ENCODE measurements around the gene CLHC1.

CLHC1 gene

DNA sequence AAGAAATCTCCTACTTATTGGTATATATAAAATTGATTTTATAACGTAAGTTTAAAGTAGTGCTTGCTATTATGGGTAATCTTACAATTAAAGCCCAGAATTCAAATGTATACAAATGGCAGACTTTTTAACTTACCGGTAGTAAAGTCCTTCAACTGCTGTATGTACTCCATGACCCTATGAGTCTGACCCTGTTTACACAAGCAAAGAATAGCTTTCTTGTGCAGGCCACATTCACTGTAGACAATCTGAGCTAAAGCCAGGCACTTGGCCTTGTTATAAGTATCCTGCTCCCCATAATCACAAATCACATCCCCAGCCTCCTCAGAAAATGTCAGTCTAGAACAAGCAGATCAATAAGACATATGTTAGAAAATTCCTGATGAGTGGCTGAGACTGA, 51.7 kb downstream of the CLHC1 start:
- Histone ChIP-seq H3K36me3 (ENCODE audit: control insufficient read depth, insufficient read depth, low read length) (no peaks in the 10 kb centered on the region), H3K27me3 (ENCODE audit: control insufficient read depth, insufficient read depth, low read length) (no peaks in the 10 kb centered on the region), H3K9me3 (ENCODE audit: control insufficient read depth, low read length) (no peaks in the 10 kb centered on the region), H3K4me3 (ENCODE audit: low read length) (no peak overlapping the region), H3K4me1 (ENCODE audit: control insufficient read depth, insufficient read depth, low read length) (no peaks in the 10 kb centered on the region), H3K9ac (ENCODE audit: low read length) (no peak overlapping the region)

DNA sequence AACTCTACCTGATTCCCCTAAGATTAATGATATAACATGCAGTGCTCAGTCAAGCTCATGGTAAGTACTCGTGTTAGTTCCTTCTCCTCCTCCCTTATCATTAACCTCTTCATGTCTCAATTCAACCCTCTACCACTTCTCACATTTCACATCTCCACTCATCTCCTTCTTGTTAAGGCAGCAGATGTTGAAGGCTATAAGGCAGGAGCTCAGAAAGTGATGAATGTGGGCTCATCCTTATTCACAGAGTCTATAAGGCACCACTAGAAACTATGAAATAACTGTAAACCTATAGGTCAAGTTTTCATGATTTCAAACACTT, 56.0 kb downstream of the CLHC1 start:
- no peaks in the 10 kb centered on the region for H3K27me3 ChIP-seq (ENCODE audit: control insufficient read depth, insufficient read depth, low read length)
- no peaks in the 10 kb centered on the region for H3K9me3 ChIP-seq (ENCODE audit: control insufficient read depth, low read length)
- H3K4me3 ChIP-seq (ENCODE audit: low read length): no peak overlapping the region
- no peak overlapping the region for H3K9ac ChIP-seq (ENCODE audit: low read length)
- no peaks in the 10 kb centered on the region for H3K36me3 ChIP-seq (ENCODE audit: control insufficient read depth, insufficient read depth, low read length)
- H3K4me1 ChIP-seq (ENCODE audit: control insufficient read depth, insufficient read depth, low read length): no peaks in the 10 kb centered on the region

DNA sequence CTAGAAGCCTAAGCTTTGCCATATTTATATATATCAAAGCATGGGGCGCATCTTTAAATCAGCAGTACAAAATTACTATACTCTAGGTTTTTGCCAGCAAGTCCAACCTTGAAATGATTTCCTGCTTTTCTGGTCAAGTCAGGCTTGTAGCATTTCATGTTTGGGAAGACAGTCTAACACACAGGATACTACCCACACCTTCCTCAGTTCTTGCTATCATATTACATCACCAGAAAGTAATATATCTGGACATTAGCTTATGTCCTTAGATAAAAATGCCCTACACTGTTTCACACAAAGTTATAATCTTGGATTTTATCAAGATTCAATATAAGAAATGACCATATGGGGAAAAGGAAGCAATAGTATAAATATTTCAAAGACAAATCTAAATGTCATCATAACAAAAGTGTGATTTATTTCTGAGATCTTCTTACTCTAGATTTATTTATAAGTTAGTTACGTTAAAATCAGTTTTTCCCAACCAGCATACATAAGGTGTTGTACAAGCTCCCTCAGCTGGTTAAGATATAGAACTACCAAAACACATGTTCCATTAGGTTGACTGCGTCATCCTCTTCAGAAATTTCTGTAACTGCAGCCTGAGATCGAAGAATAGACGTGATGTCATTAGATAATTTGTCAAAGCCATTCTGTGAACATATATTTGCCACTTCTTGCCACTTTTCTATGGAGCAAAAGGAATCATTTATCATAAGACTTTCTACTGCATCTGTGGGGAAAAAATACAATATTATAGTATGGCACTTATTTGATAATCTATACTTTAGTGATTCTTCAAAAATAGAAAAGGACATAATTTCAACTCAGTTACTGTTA, 56.6 kb downstream of the CLHC1 start:
- H3K4me3 ChIP-seq (ENCODE audit: low read length): no peak overlapping the region
- H3K9me3 ChIP-seq (ENCODE audit: control insufficient read depth, low read length): no peaks in the 10 kb centered on the region
- H3K9ac ChIP-seq (ENCODE audit: low read length): no peak overlapping the region
- H3K27me3 ChIP-seq (ENCODE audit: control insufficient read depth, insufficient read depth, low read length): no peaks in the 10 kb centered on the region
- no peaks in the 10 kb centered on the region for H3K4me1 ChIP-seq (ENCODE audit: control insufficient read depth, insufficient read depth, low read length)
- H3K36me3 ChIP-seq (ENCODE audit: control insufficient read depth, insufficient read depth, low read length): no peaks in the 10 kb centered on the region

DNA sequence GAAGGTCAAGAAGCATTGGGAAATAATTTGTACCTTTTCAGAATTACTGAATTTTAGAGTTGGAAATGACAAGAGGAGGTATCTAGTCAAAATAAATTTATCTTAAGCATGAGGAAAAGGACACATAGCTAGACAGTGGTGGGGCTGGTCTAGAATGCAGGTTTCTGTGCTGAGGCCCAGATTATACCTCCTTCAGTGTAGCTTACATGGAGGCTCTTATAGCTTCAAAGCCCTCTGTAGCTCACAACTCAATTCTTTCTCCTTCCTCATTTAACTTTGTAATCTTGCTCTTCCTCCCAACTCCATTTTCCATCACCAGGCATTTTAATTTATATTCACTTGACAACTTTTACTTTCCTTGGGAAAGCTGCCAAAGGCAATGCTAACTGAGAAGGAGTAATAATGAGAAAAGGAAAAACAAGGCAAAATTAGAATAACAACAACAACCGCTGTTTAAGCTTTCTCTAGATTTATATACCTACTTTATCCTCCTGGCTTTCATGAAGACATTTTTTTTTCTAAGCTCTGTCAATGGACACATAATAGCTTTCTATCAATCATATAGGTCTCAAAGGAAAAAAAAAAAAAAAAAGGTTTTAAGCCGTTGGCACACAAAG, 58.5 kb downstream of the CLHC1 start:
- no peaks in the 10 kb centered on the region for H3K27me3 ChIP-seq (ENCODE audit: control insufficient read depth, insufficient read depth, low read length)
- H3K4me3 ChIP-seq (ENCODE audit: low read length): no peak overlapping the region
- H3K4me1 ChIP-seq (ENCODE audit: control insufficient read depth, insufficient read depth, low read length): no peaks in the 10 kb centered on the region
- no peak overlapping the region for H3K9ac ChIP-seq (ENCODE audit: low read length)
- no peaks in the 10 kb centered on the region for H3K9me3 ChIP-seq (ENCODE audit: control insufficient read depth, low read length)
- H3K36me3 ChIP-seq (ENCODE audit: control insufficient read depth, insufficient read depth, low read length): no peaks in the 10 kb centered on the region

DNA sequence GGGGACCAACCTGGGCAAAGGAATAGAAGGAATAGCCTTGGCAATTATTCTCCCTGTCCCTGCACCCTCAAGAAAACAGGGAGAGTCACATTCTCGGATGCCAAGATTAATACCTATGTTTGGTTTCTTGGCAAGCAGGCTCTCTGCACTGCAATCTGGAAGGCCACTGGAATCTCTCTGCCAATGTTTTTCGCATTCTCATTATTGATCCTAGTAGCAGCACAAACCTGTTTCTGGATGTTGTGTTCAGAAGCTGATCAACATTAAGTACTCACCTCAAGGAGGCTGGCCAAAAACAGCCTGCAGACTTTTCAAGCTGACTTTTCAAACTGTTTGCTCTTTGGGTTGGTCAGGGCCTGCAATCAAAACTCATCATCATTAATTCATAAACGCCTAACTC, 62.2 kb downstream of the CLHC1 start:
- peaks cover 28% of the 10 kb centered on the region for H3K4me1 ChIP-seq (ENCODE audit: control insufficient read depth, insufficient read depth, low read length)
- no peaks in the 10 kb centered on the region for H3K36me3 ChIP-seq (ENCODE audit: control insufficient read depth, insufficient read depth, low read length)
- no peaks in the 10 kb centered on the region for H3K27me3 ChIP-seq (ENCODE audit: control insufficient read depth, insufficient read depth, low read length)
- H3K4me3 ChIP-seq (ENCODE audit: low read length): no peak overlapping the region
- H3K9me3 ChIP-seq (ENCODE audit: control insufficient read depth, low read length): no peaks in the 10 kb centered on the region
- H3K9ac ChIP-seq (ENCODE audit: low read length): no peak overlapping the region

DNA sequence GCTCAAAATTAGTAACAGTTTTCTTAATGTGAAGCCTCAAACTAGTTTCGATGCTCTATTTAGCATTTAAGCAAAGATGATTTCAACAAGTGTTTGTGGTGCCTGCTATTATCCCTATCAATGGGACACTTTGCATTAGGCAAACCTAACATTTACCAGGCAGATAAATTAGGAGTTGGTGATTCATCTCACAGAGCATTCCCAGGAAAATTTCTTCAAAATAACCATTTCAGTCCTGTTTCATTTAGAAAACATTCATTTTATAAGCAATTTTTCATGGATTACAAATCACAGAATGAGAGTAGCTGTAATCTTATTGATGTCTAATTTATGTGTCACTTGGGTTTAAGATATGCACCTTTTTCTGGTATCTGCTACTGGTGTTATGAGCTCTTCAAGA, 62.7 kb downstream of the CLHC1 start:
- H3K4me1 ChIP-seq (ENCODE audit: control insufficient read depth, insufficient read depth, low read length): peaks cover 34% of the 10 kb centered on the region
- no peak overlapping the region for H3K9ac ChIP-seq (ENCODE audit: low read length)
- H3K27me3 ChIP-seq (ENCODE audit: control insufficient read depth, insufficient read depth, low read length): no peaks in the 10 kb centered on the region
- no peak overlapping the region for H3K4me3 ChIP-seq (ENCODE audit: low read length)
- no peaks in the 10 kb centered on the region for H3K9me3 ChIP-seq (ENCODE audit: control insufficient read depth, low read length)
- H3K36me3 ChIP-seq (ENCODE audit: control insufficient read depth, insufficient read depth, low read length): no peaks in the 10 kb centered on the region

DNA sequence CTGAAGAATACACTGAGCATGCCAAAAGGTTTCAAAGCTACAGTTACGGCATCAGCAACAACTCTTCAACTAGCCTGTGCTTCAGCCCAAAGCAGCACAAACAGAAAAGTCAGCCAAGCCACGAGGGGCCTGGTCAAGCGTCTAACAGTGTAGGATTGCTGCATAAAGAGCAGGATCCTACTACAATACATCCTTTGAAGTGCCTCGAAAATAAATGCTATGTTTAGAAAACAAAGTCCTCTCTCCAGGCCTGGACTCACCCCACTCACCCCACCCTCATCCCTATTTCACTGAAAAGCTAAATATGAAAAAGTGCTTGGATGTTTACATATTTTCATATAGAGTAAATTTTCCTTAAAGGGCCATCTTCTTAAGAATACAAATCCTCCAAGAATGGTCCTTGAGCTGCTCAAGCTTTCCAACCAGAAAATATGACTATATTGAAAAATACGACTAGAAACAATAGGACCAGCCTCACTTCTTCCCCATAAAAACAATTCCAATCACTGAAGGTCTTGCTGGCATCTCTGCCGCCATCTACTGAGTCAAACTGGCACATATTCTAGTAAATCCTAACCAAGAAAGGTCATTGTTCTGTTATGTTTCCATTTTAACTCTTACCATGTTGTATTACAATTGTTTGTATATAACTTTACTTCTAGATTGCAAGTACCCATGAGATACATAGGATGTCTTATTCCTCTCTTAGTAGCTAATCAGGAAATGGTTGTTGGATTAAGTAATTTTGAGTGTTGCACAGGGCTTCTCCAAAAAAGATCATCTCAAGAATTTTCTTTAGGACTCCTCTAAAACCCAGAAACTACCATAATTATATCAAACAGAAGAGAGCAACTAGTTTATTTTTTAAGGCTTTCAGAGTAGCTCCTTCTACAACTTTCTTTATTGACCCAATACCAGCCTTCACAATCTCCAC, 63.6 kb downstream of the CLHC1 start:
- H3K27me3 ChIP-seq (ENCODE audit: control insufficient read depth, insufficient read depth, low read length): no peaks in the 10 kb centered on the region
- no peak overlapping the region for H3K9ac ChIP-seq (ENCODE audit: low read length)
- H3K4me3 ChIP-seq (ENCODE audit: low read length): no peak overlapping the region
- H3K9me3 ChIP-seq (ENCODE audit: control insufficient read depth, low read length): no peaks in the 10 kb centered on the region
- no peaks in the 10 kb centered on the region for H3K36me3 ChIP-seq (ENCODE audit: control insufficient read depth, insufficient read depth, low read length)
- H3K4me1 ChIP-seq (ENCODE audit: control insufficient read depth, insufficient read depth, low read length): peaks cover 43% of the 10 kb centered on the region

DNA sequence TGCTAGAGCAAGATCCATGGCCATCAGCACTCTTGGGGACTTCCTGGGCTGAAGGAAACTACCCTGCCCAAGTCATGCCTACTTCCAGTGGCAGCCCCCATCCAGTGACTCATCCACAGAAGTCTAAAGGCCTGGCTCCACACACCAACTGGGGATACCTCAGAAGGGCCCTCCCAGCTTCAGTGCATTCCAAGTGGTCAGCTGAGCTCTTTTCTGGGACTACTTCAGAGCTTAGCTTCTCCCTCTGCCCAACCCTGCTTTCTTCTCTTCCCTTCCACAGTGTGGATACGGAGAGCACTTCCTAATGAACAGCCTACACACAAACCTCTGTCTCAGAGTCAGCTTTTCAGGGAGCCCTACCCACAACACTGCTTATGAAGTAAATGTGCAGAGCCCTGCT, 66.5 kb downstream of the CLHC1 start:
- H3K9me3 ChIP-seq (ENCODE audit: control insufficient read depth, low read length): no peaks in the 10 kb centered on the region
- H3K4me3 ChIP-seq (ENCODE audit: low read length): no peak overlapping the region
- H3K4me1 ChIP-seq (ENCODE audit: control insufficient read depth, insufficient read depth, low read length): peaks cover 71% of the 10 kb centered on the region
- H3K9ac ChIP-seq (ENCODE audit: low read length): no peak overlapping the region
- no peaks in the 10 kb centered on the region for H3K36me3 ChIP-seq (ENCODE audit: control insufficient read depth, insufficient read depth, low read length)
- no peaks in the 10 kb centered on the region for H3K27me3 ChIP-seq (ENCODE audit: control insufficient read depth, insufficient read depth, low read length)

DNA sequence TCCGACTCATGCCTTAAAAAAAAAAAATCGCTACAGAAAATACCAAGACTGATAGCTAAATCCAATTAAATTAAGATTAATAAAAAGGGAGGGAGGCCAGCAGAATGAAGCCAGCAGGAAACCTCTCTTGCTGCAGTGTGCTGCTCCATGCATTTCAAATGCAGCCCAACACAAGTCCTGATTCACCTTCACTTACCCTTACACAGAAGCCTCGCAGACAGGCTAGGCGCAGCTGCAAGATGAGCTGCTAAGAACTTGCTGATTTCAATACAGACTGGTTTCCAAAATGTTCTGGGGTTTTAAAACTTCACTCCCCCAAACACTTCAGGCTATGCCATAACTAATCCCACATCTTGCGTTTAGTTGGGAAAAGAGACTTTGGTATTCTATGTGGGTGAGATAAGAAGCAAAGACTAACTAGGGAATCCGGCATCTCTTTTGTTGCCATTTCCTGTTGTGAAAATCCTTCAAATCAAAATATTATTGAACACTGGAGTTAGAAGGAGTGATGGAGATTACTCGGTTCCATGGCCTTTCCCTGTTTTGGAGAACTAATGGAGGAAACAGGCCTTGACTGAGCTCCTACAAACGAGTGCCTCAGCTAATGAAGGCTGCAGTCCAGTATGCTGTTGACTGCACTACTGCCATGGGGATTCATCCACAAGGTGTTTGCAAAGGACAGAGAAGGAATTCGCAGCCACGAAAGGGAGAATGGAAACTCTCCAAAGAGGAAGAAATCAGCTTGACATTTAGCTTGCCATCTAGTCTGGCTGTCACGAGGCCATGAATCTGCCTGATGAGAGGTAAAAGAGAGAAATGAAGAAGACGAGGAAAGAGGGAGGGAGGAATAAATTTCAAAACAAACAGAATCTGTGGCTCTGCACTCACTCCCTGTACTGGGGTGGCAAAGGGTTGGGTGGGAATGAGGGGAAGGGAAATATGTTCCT, 67.3 kb downstream of the CLHC1 start:
- no peak overlapping the region for H3K4me3 ChIP-seq (ENCODE audit: low read length)
- peak overlapping the region; percentile 42 for H3K9ac ChIP-seq (ENCODE audit: low read length)
- no peaks in the 10 kb centered on the region for H3K36me3 ChIP-seq (ENCODE audit: control insufficient read depth, insufficient read depth, low read length)
- H3K4me1 ChIP-seq (ENCODE audit: control insufficient read depth, insufficient read depth, low read length): peaks cover 80% of the 10 kb centered on the region
- no peaks in the 10 kb centered on the region for H3K9me3 ChIP-seq (ENCODE audit: control insufficient read depth, low read length)
- no peaks in the 10 kb centered on the region for H3K27me3 ChIP-seq (ENCODE audit: control insufficient read depth, insufficient read depth, low read length)

DNA sequence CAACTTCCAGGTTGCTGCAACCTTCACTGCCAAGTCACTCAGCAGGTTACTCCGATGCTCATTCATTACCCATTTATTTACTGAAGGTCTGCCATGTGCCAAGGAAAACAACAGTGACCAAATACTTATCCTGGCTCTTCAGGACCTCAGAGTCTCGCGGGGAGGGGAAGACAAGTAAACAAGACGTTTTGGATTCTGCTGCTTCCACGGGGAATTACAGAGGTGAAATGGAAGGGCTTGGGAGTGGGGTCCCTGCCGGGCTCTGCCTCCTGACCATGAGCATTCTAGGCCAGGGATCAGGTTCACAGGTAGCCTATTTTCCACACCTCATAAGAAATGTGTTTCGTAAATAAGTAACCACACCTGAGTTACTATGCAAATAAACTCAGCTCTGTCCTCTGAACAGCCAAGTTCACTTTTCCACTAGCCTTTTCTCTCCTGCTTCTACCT, 68.1 kb downstream of the CLHC1 start:
- no peaks in the 10 kb centered on the region for H3K36me3 ChIP-seq (ENCODE audit: control insufficient read depth, insufficient read depth, low read length)
- no peaks in the 10 kb centered on the region for H3K9me3 ChIP-seq (ENCODE audit: control insufficient read depth, low read length)
- no peak overlapping the region for H3K4me3 ChIP-seq (ENCODE audit: low read length)
- H3K4me1 ChIP-seq (ENCODE audit: control insufficient read depth, insufficient read depth, low read length): peaks cover 86% of the 10 kb centered on the region
- no peaks in the 10 kb centered on the region for H3K27me3 ChIP-seq (ENCODE audit: control insufficient read depth, insufficient read depth, low read length)
- H3K9ac ChIP-seq (ENCODE audit: low read length): peak overlapping the region; percentile 42

DNA sequence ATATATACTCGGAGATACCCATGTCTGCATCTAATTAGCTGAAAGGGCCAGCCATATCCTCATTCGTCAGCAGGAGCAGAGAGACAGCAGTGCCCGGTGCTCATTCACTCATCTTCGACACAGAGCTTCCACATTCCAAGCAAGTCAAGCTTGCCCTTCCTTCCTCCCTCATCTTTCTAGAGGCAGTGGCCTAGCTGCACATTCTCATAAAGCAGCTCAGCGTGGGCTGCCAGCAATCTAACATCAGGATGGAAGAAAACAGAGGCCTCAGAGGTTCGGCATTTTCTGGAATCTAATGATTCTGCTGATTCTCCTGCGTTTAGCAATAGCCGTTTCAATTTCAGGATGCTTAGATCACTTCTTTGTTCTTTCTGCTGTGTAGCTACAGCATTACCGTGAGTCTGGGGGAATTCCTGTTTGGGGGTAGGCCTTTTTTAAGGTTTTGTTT, 68.8 kb downstream of the CLHC1 start:
- Histone ChIP-seq H3K4me1 (ENCODE audit: control insufficient read depth, insufficient read depth, low read length) (peaks cover 91% of the 10 kb centered on the region), H3K27me3 (ENCODE audit: control insufficient read depth, insufficient read depth, low read length) (no peaks in the 10 kb centered on the region), H3K9me3 (ENCODE audit: control insufficient read depth, low read length) (no peaks in the 10 kb centered on the region), H3K4me3 (ENCODE audit: low read length) (no peak overlapping the region), H3K9ac (ENCODE audit: low read length) (peak overlapping the region; percentile 42), H3K36me3 (ENCODE audit: control insufficient read depth, insufficient read depth, low read length) (no peaks in the 10 kb centered on the region)

All from mucosa of stomach (tissue), 1 donor.